Gastrocnemius medialis (tissue), 4 donors: ENCODE results near the gene ANO6. TPM values are rescaled to one million over a fixed set of nuclear protein-coding genes. Genes with fewer than 3 reads are reported as not detected.

Experiments
- ATAC-seq, 2 donors: fragments of 150-250 bp; one replicate each; pipeline ENCODE4 v1.9.1; 2016
- DNase-seq, 2 donors: peaks; one replicate each; pipeline ENCODE4 v3.0.0-alpha.2; 2019
- H3K27ac ChIP-seq, 4 donors: fragments of 200-600 bp; sonication (generic); 1 replicate in 1 of 4; 2 replicates in 3 of 4; pipeline ENCODE4 v1.5.1; 2016 to 2018; ENCODE audit warnings: mild to moderate bottlenecking in 2 of 4, moderate library complexity in 1 of 4
- H3K27me3 ChIP-seq, 3 donors: fragments of 200-600 bp; sonication (generic) in 2 of 3; 1 replicate in 1 of 3; 2 replicates in 2 of 3; pipeline versions ENCODE4 v1.5.1 to v1.6.0; 2016 to 2019; ENCODE audit warnings: mild to moderate bottlenecking in 1 of 3, moderate library complexity in 1 of 3
- H3K36me3 ChIP-seq, 2 donors: fragments of 200-600 bp; sonication (generic) in 1 of 2; one replicate each; pipeline ENCODE4 v1.5.1; 2017 to 2018
- H3K4me1 ChIP-seq, 2 donors: fragments of 200-600 bp; sonication (generic) in 1 of 2; one replicate each; pipeline ENCODE4 v1.5.1; 2016 to 2017; ENCODE audit warnings: mild to moderate bottlenecking in 2 of 2
- H3K4me3 ChIP-seq, 4 donors: fragments of 200-600 bp; sonication (generic) in 3 of 4; 1 replicate in 1 of 4; 2 replicates in 3 of 4; pipeline ENCODE4 v1.5.1; 2016 to 2019; ENCODE audit warnings: mild to moderate bottlenecking in 2 of 4
- H3K9me3 ChIP-seq, 3 donors: fragments of 200-600 bp; sonication (generic) in 2 of 3; 1 replicate in 1 of 3; 2 replicates in 2 of 3; pipeline ENCODE4 v1.5.1; 2016 to 2019
- POLR2A ChIP-seq, 2 donors: fragments of 450-650 bp; IDR thresholded peaks; one replicate each; pipeline ENCODE4 v1.6.1; 2017; ENCODE audit warnings: antibody characterized with exemption in 2 of 2, mild to moderate bottlenecking in 2 of 2, moderate library complexity in 2 of 2
- in situ Hi-C, 4 donors: fragments of 200-750 bp; cut with MboI; loops; one replicate each; pipeline versions ENCODE4 v1.15.0 to v1.8.0; 2017; ENCODE audit warnings: low sequenced_read_pairs in 4 of 4
- intact Hi-C: fragments of 100-400 bp; cut with DNase I; formaldehyde crosslinking; loops from one replicate; pipeline ENCODE4 v1.15.1; 2023; ENCODE audit warnings: low total_unique reads
- total RNA-seq, 4 donors: library from RNA; depleted of rRNA; stranded (reverse); fragments of >200 nt; gene quantifications; one replicate each; pipeline versions ENCODE4 v1.1.0 to v1.2.3, GENCODE V29; 2016
- TF ChIP-seq, protein P1 (sequence below), 5 experiments: fragments of 450-650 bp in 3 of 5; fragments of 200-600 bp in 2 of 5; sonication (generic) in 2 of 5; IDR thresholded peaks in 4 of 5; conservative IDR thresholded peaks in 1 of 5; 1 replicate in 4 of 5; 2 replicates in 1 of 5; pipeline ENCODE4 v1.5.1; 2016 to 2019; ENCODE audit warnings: antibody characterized with exemption in 5 of 5, mild to moderate bottlenecking in 3 of 5, moderate library complexity in 3 of 5

The ANO6 gene
- total RNA-seq, 4 donors from 2014 or later, result 75.4 to 100 (median 91.8) TPM

GRCh38 chr12:45254254-45254653, 38.4 kb downstream of the ANO6 start:
- H3K36me3 ChIP-seq, result no peaks in the 10 kb centered on the region
- no peaks in the 10 kb centered on the region for H3K9me3 ChIP-seq
- in situ Hi-C loops, result no loop called here
- no peaks in the 10 kb centered on the region for H3K27me3 ChIP-seq
- ATAC-seq (no peak), DNase-seq (no peak)
- intact Hi-C loops, result no loop called here
- H3K27ac ChIP-seq, result no peak overlapping the region
- peaks cover 52 to 68% of the 10 kb centered on the region in 2 donors for H3K4me1 ChIP-seq
- no peak for TF ChIP-seq POLR2A (IDR thresholded peaks at IDR 0.05)
- TF ChIP-seq, protein P1, sequence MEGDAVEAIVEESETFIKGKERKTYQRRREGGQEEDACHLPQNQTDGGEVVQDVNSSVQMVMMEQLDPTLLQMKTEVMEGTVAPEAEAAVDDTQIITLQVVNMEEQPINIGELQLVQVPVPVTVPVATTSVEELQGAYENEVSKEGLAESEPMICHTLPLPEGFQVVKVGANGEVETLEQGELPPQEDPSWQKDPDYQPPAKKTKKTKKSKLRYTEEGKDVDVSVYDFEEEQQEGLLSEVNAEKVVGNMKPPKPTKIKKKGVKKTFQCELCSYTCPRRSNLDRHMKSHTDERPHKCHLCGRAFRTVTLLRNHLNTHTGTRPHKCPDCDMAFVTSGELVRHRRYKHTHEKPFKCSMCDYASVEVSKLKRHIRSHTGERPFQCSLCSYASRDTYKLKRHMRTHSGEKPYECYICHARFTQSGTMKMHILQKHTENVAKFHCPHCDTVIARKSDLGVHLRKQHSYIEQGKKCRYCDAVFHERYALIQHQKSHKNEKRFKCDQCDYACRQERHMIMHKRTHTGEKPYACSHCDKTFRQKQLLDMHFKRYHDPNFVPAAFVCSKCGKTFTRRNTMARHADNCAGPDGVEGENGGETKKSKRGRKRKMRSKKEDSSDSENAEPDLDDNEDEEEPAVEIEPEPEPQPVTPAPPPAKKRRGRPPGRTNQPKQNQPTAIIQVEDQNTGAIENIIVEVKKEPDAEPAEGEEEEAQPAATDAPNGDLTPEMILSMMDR (IDR thresholded peaks at IDR 0.05 in 4 of 5, conservative IDR thresholded peaks at IDR 0.05 in 1 of 5), result no peak
- H3K4me3 ChIP-seq, result no peak overlapping the region

- Histone ChIP-seq H3K27me3 (no peaks in the 10 kb centered on the region), H3K4me3 (no peak overlapping the region), H3K27ac (no peak overlapping the region), H3K4me1 (peaks cover 65 to 68% of the 10 kb centered on the region in 2 donors), H3K9me3 (no peaks in the 10 kb centered on the region), H3K36me3 (no peaks in the 10 kb centered on the region)
- DNase-seq (no peak), ATAC-seq (no peak)
- TF ChIP-seq POLR2A (IDR thresholded peaks at IDR 0.05), result no peak
- TF ChIP-seq, protein P1 (IDR thresholded peaks at IDR 0.05 in 4 of 5, conservative IDR thresholded peaks at IDR 0.05 in 1 of 5), result no peak
- intact Hi-C loops (no loop called here), in situ Hi-C loops (no loop called here)
Measured at GRCh38 chr12:45256721-45257120, 40.8 kb downstream of the ANO6 start.

GRCh38 chr12:45257185-45257930, 41.5 kb downstream of the ANO6 start:
- in situ Hi-C loops, result no loop called here
- H3K4me1 ChIP-seq, result peaks cover 61 to 68% of the 10 kb centered on the region in 2 donors
- H3K4me3 ChIP-seq, result no peak overlapping the region
- DNase-seq (no peak), ATAC-seq (no peak)
- intact Hi-C loops, result no loop called here
- H3K27ac ChIP-seq, result no peak overlapping the region
- no peaks in the 10 kb centered on the region for H3K36me3 ChIP-seq
- H3K27me3 ChIP-seq, result no peaks in the 10 kb centered on the region
- H3K9me3 ChIP-seq, result no peaks in the 10 kb centered on the region
- TF ChIP-seq POLR2A (IDR thresholded peaks at IDR 0.05), result no peak
- TF ChIP-seq, protein P1 (IDR thresholded peaks at IDR 0.05 in 4 of 5, conservative IDR thresholded peaks at IDR 0.05 in 1 of 5), result no peak

DNA sequence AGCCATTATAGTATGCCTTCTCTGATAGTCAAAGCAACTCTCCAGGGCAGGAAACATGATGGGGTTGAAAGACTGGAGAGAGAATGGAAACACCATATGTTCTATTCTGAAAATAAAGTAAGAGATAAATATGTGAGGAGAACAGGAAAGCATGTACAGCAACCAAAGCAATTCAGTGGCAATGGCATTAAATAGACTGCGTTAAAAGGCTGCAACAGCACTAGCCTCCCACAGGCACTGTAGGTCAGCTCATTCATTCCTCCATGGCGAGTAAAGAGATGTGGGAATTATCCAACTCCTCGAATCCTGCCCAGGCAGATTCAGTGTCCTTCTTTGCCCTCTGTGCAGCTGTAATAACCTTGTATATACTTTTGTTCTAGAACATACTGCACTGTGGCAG, 43.8 kb downstream of the ANO6 start:
- peak in 1 of 2 donors; percentile 30 for ATAC-seq
- in situ Hi-C loops, result no loop called here
- intact Hi-C loops, result no loop called here
- Histone ChIP-seq H3K9me3 (no peaks in the 10 kb centered on the region), H3K4me1 (peaks cover 64 to 66% of the 10 kb centered on the region in 2 donors), H3K4me3 (no peak overlapping the region), H3K27me3 (no peaks in the 10 kb centered on the region), H3K27ac (peak overlapping the region in 3 of 4 donors; percentile 15 to 51 (median 38)), H3K36me3 (no peaks in the 10 kb centered on the region)
- no peak for DNase-seq
- TF ChIP-seq, protein P1 (IDR thresholded peaks at IDR 0.05 in 4 of 5, conservative IDR thresholded peaks at IDR 0.05 in 1 of 5), result no peak
- TF ChIP-seq POLR2A (IDR thresholded peaks at IDR 0.05), result no peak
